Lung (tissue), 12 donors: ENCODE measurements around the gene TRMT112. TPM values are rescaled to one million over a fixed set of nuclear protein-coding genes. Genes with fewer than 3 reads are reported as not detected.

Experiments used
- ATAC-seq: fragments of 200-7000 bp; cut with Tn5 transposase; one replicate; pipeline ENCODE4 v1.9.1; 2020; ENCODE audit warnings: moderate number of reproducible peaks; ENCODE audit not compliant: insufficient read depth, low FRiP score
- DNase-seq, 3 donors: peaks; one replicate each; pipeline ENCODE4 v3.0.0-alpha.2; 2013 to 2017
- H3K27ac ChIP-seq, 2 donors: one replicate each; pipeline ENCODE4 v1.5.1; 2013; ENCODE audit warnings: mild to moderate bottlenecking in 2 of 2, moderate library complexity in 2 of 2, control low read depth in 1 of 2, inconsistent platforms in 1 of 2, low read depth in 1 of 2, low read length in 1 of 2
- H3K27me3 ChIP-seq, 3 donors: one replicate each; pipeline ENCODE4 v1.5.1; 2013; ENCODE audit warnings: low read length in 2 of 3; ENCODE audit not compliant: control insufficient read depth in 3 of 3, insufficient read depth in 3 of 3
- H3K36me3 ChIP-seq, 4 donors: one replicate each; pipeline ENCODE4 v1.5.1; 2013; ENCODE audit warnings: low read length in 4 of 4, mild to moderate bottlenecking in 1 of 4, moderate library complexity in 1 of 4; ENCODE audit not compliant: control insufficient read depth in 4 of 4, insufficient read depth in 4 of 4
- H3K4me1 ChIP-seq, 5 donors: one replicate each; pipeline ENCODE4 v1.5.1; 2013; ENCODE audit warnings: low read length in 5 of 5, mild to moderate bottlenecking in 2 of 5, moderate library complexity in 1 of 5; ENCODE audit not compliant: control insufficient read depth in 5 of 5, insufficient read depth in 5 of 5
- H3K4me3 ChIP-seq: one replicate; pipeline ENCODE4 v1.5.1; 2013; ENCODE audit warnings: mild to moderate bottlenecking, control low read depth, moderate library complexity
- H3K9ac ChIP-seq, 2 donors: one replicate each; pipeline ENCODE4 v1.5.1; 2013; ENCODE audit warnings: low read length in 2 of 2, control low read depth in 1 of 2; ENCODE audit not compliant: insufficient read depth in 1 of 2
- H3K9me3 ChIP-seq, 4 donors: one replicate each; pipeline ENCODE4 v1.5.1; 2013; ENCODE audit warnings: low read length in 3 of 4, mild to moderate bottlenecking in 1 of 4, moderate library complexity in 1 of 4; ENCODE audit not compliant: control insufficient read depth in 4 of 4, insufficient read depth in 3 of 4
- CTCF ChIP-seq: IDR thresholded peaks from 2 replicates; pipeline ENCODE4 v1.5.1; 2012; ENCODE audit warnings: mild to moderate bottlenecking; ENCODE audit errors: control extremely low read depth, extremely low read depth
- WGBS, 2 donors: extraction: QIAGEN DNeasy Blood & Tissue Kit; methylation state at CpG; one replicate each; pipeline ENCODE4 v1.1.7; 2013; 5-methylcytosine and 5-hydroxymethylcytosine counted together
- polyA plus RNA-seq, 2 donors: library from polyadenylated mRNA; stranded (reverse); fragments of 200-250 nt; gene quantifications; one replicate each; pipeline ENCODE4 v1.2.1, GENCODE V29; 2013
- total RNA-seq, 2 donors: library from RNA; depleted of rRNA in 1 of 2; stranded (reverse); fragments of >200 nt in 1 of 2; gene quantifications; one replicate each; pipeline ENCODE4 v1.2.1, GENCODE V29; 2014 to 2021
- donor health status: control.
- donor health status: control.
- donor health status: Bipolar disorder and iron deficiency.
- donor health status: healthy.
- donor health status: DM: yes; HTN: yes; CAD: no.

TRMT112 gene
- total and polyA plus RNA-seq, 4 donors = 154 to 484 (median 205) TPM

DNA sequence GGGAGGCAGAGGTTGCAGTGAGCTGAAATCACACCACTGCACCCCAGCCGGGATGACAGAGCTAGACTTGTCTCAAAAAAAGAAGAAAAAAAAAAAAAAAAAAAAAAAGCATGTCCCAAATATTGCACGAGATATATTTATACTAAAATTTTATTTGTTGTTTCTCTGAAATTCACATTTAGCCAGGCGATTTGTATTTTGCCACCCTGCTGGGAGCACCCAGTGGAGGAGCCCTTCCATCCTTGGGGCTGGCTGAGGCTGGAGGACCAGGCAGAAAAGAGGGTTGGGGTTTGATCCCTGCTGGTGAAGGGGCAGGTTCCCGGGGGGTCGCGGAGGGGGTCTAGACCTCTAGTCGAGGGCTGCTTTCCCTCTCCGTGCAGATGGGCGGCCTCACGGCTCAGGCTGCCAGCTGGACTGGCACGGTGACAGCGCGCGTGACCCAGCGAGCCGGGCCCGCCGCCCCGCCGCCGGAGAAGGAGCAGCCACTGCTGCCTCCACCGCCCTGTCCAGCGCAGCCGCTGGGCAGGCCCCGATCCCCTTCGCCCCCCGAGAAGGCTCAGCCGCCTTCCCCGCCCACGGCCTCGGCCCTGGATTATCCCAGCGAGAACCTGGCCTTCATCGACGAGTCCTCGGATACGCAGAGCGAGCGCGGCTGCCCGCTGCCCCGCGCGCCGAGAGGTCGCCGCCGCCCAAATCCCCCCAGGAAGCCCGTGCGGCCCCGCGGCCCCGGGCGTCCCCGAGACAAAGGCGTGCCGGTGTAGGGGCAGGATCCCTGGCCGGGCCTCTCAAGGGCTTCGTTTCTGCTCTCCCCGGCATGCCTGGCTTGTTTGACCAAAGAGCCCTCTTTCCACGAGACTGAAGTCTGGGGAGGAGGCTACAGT is 18.2 kb downstream of the TRMT112 start:
- peak; percentile 66 to 78 (median 72) for DNase-seq
- no peak for TF ChIP-seq CTCF
- H3K27ac ChIP-seq = no peak overlapping the region
- H3K4me3 ChIP-seq = no peak overlapping the region
- H3K4me1 ChIP-seq = peaks cover 0 to 18% (median 10%) of the 10 kb centered on the region in 5 donors
- peaks cover 0 to 70% (median 68%) of the 10 kb centered on the region in 3 donors for H3K27me3 ChIP-seq
- H3K36me3 ChIP-seq = no peaks in the 10 kb centered on the region
- H3K9me3 ChIP-seq = no peaks in the 10 kb centered on the region
- WGBS, 2 donors = 3 to 4% methylated on average over 47 to 60 of the region's 60 CpGs
- H3K9ac ChIP-seq = no peak overlapping the region
- no peak for ATAC-seq

- no peak for TF ChIP-seq CTCF
- Histone ChIP-seq H3K4me1 (peaks cover 0 to 18% (median 7%) of the 10 kb centered on the region in 5 donors), H3K9ac (no peak overlapping the region), H3K9me3 (no peaks in the 10 kb centered on the region), H3K27ac (no peak overlapping the region), H3K4me3 (no peak overlapping the region), H3K27me3 (peaks cover 0 to 80% (median 80%) of the 10 kb centered on the region in 3 donors), H3K36me3 (no peaks in the 10 kb centered on the region)
- DNase-seq (no peak), ATAC-seq (no peak)
- 28 to 42% methylated on average over 18 of the region's 18 CpGs for WGBS, 2 donors
Measured at GRCh38 chr11:64297699-64298358, 19.5 kb downstream of the TRMT112 start.

DNA sequence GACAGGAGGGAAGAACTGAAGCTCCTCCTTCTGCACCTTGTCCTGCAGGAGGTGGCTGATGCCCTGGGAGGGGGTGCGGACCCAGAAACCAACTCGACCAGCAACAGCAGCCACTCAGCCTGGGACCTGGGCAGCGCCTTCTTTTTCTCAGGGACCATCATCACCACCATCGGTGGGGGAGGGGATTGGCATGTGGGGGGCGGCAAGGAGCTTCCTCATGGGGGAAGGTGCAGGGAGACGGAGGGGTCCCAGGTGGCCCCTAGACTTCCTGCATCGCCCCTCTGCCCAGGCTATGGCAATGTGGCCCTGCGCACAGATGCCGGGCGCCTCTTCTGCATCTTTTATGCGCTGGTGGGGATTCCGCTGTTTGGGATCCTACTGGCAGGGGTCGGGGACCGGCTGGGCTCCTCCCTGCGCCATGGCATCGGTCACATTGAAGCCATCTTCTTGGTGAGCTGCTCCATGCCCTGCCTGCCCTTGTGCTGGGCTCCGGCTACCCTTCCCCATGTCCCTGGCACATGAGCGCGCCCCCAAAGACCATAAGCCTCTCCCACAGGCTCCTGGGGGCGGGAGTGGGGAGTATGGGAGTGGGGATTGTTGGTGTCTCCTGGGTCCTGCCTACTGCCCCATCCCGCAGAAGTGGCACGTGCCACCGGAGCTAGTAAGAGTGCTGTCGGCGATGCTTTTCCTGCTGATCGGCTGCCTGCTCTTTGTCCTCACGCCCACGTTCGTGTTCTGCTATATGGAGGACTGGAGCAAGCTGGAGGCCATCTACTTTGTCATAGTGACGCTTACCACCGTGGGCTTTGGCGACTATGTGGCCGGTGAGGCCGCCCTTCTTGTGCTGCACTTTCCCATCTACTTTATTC is 20.3 kb downstream of the TRMT112 start:
- Histone ChIP-seq H3K27ac (no peak overlapping the region), H3K36me3 (no peaks in the 10 kb centered on the region), H3K9ac (no peak overlapping the region), H3K4me1 (peaks cover 0 to 24% (median 10%) of the 10 kb centered on the region in 5 donors), H3K4me3 (no peak overlapping the region), H3K9me3 (no peaks in the 10 kb centered on the region), H3K27me3 (peaks cover 0 to 84% (median 79%) of the 10 kb centered on the region in 3 donors)
- DNase-seq (no peak), ATAC-seq (no peak)
- TF ChIP-seq CTCF = no peak
- 15 to 17% methylated on average over 29 to 34 of the region's 34 CpGs for WGBS, 2 donors
